Pancreas (tissue), 10 donors: ENCODE results near the gene SYNC. TPM values are rescaled to one million over a fixed set of nuclear protein-coding genes. Genes with fewer than 3 reads are reported as not detected.

ENCODE experiments used
- ATAC-seq, 4 donors: fragments of 200-7000 bp; cut with Tn5 transposase; one replicate each; pipeline versions ENCODE4 v1.8.0 to v1.9.1; 2020; ENCODE audit warnings: mild to moderate bottlenecking in 4 of 4, moderate library complexity in 4 of 4
- DNase-seq, 6 donors: peaks; one replicate each; pipeline ENCODE4 v3.0.0-alpha.2; 2020
- FAIRE-seq: peaks from 2 replicates; lab custom pipeline; 2012; peaks lifted over from hg19 to GRCh38; lab: Jason Lieb, UNC
- H3K27ac ChIP-seq, 4 donors: fragments of 200-600 bp; sonication (generic); 1 replicate in 3 of 4; 2 replicates in 1 of 4; pipeline versions ENCODE4 v1.5.0 to v1.8.0; 2020
- H3K27me3 ChIP-seq, 4 donors: fragments of 200-600 bp; one replicate each; pipeline ENCODE4 v1.8.0; 2021
- H3K36me3 ChIP-seq, 3 donors: fragments of 200-600 bp; sonication (generic) in 1 of 3; one replicate each; pipeline versions ENCODE4 v1.5.0 to v1.8.0; 2020 to 2021
- H3K4me1 ChIP-seq, 3 donors: fragments of 200-600 bp; one replicate each; pipeline ENCODE4 v1.8.0; 2021
- H3K4me3 ChIP-seq, 4 donors: fragments of 200-600 bp; sonication (generic) in 2 of 4; one replicate each; pipeline versions ENCODE4 v1.5.0 to v1.8.0; 2020 to 2021
- H3K9me3 ChIP-seq, 4 donors: fragments of 200-600 bp; one replicate each; pipeline ENCODE4 v1.8.0; 2021
- WGBS, 2 donors: extraction: QIAGEN DNeasy Blood & Tissue Kit; methylation state at CpG; one replicate each; pipeline ENCODE4 v1.1.7; 2013; 5-methylcytosine and 5-hydroxymethylcytosine counted together
- intact Hi-C, 3 donors: fragments of 100-400 bp; cut with DNase I; formaldehyde crosslinking; loops; one replicate each; pipeline versions ENCODE4 v1.11.1 to v1.14.2; 2022
- polyA plus RNA-seq, 2 donors: library from polyadenylated mRNA; stranded (reverse); fragments of 200-250 nt; gene quantifications; one replicate each; pipeline ENCODE4 v1.2.3, GENCODE V29; 2013
- total RNA-seq, 6 donors: library from RNA; stranded (reverse); fragmentation: NEBNext Ultra II Directional in 4 of 6; extraction: Animal tissue kit (Norgen Biotek cat#: 25700) in 4 of 6; gene quantifications; one replicate each; pipeline versions ENCODE4 v1.2.1 to v1.2.4, GENCODE V29; 2021 to 2023
- TF ChIP-seq, protein P1 (sequence below), 4 donors: fragments of 200-600 bp; sonication (generic) in 3 of 4; IDR thresholded peaks; one replicate each; pipeline versions ENCODE4 v1.5.0 to v1.8.0; 2021; ENCODE audit warnings: antibody characterized with exemption in 4 of 4
- donor health status: healthy with polysubstance abuse.
- donor health status: DM: no; HTN: no; CAD: no; lungs with moderate emphysema.
- donor health status: DM: no; HTN: no; CAD: no.
- donor health status: control.
- donor health status: control.
- donor health status: Bipolar disorder and iron deficiency.
- donor health status: DM: yes; HTN: yes; CAD: no.
- donor health status: DM: no; HTN: no; CAD: no.
- donor health status: DM: no; HTN: no; CAD: no.
- donor health status: DM: yes; HTN: yes; CAD: no.

The SYNC gene
- total RNA-seq (1 to 10 TPM in 3 of 6 donors, under 1 TPM in 3; 0.28 to 1.3 (median 0.80) TPM), polyA plus RNA-seq (under 1 TPM; 0.52 to 0.91 TPM)

DNA sequence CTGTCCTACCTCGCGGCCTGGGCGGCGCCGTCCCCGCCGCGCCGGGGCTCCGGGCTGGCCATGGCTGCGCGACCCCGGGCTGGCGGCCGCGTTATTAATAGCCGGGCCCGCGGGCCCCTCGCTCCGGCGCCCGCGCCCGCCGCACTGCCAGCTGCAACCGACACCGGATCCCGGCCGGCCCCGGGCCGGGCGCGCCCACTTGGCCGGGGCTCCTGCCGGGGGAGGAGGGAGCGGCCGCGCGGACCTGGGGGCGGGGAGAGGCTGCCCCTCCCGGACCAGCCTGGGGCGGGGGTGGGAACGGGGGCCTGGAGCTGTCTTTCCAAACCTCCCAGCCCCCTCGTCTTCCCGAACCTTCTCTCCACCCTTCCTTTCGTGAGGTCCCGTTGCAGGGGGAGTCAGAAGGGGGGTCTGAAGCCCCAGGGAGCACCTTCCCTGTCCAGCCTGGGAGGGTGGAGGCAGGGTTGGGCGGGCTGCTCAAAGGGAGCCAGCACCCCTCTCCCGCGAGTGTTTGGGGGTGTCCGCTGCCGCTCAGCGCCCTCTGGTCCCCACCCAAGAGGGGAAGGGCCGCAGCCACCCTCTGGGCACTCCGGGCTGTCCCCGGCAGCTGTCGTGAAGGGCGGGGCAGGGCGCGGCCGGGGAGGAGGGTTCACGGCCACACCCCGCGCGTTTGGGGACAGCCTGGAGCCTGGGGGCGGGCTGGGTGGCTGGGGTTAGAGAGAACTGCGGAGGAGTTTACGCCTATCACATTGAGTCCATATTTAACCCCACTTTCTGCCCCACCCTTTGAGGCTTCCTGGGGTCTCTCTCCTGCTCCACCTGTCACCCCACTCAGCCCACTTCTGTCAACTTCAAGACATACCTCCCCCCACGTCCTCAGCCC is at the start of gene SYNC:
Gene SYNC, minus strand, starts transcription at position 172 of the 880 bp plus-strand sequence. Its CDS starts 110 bp downstream, at position 62.
- ATAC-seq: peak; percentile 57 to 81 (median 73)
- 0 to 1% methylated on average over 9 to 70 of the region's 70 CpGs for WGBS, 2 donors
- FAIRE-seq: no peak
- H3K4me3 ChIP-seq: peak within 1 kb of the TSS; percentile 26 to 80 (median 45)
- peak in 3 of 6 donors; percentile 58 to 81 (median 76) for DNase-seq
- intact Hi-C loops: no loop called here
- H3K27me3 ChIP-seq: no peaks in the 10 kb centered on the region
- no peaks in the 10 kb centered on the region for H3K9me3 ChIP-seq
- TF ChIP-seq, protein P1, sequence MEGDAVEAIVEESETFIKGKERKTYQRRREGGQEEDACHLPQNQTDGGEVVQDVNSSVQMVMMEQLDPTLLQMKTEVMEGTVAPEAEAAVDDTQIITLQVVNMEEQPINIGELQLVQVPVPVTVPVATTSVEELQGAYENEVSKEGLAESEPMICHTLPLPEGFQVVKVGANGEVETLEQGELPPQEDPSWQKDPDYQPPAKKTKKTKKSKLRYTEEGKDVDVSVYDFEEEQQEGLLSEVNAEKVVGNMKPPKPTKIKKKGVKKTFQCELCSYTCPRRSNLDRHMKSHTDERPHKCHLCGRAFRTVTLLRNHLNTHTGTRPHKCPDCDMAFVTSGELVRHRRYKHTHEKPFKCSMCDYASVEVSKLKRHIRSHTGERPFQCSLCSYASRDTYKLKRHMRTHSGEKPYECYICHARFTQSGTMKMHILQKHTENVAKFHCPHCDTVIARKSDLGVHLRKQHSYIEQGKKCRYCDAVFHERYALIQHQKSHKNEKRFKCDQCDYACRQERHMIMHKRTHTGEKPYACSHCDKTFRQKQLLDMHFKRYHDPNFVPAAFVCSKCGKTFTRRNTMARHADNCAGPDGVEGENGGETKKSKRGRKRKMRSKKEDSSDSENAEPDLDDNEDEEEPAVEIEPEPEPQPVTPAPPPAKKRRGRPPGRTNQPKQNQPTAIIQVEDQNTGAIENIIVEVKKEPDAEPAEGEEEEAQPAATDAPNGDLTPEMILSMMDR (IDR thresholded peaks at IDR 0.05): no peak
- H3K36me3 ChIP-seq: no peaks in the 10 kb centered on the region
- peaks cover 0 to 3% (median 0%) of the 10 kb centered on the region in 3 donors for H3K4me1 ChIP-seq
- H3K27ac ChIP-seq: no peak within 1 kb of the TSS

DNA sequence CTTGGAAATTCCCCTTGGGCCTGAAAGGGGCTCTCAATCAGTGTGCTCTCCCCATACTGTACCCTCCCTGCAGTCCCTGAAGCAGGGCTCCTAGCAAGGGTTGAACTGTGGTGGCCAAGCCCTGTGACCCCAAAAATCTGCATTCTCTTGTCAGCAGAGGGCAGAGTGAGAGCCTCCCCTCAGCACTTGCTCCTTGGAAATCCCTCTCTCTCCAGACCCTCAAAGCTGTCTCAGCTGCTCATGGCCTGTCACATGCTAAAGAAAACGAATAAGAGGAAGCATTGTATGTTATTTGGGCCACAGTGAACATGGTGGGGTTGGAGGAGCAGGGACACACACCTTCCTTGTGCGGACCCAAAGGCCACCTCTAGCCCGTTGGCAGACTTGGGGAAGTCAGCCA is 47.2 kb upstream of the SYNC start:
- Histone ChIP-seq H3K27me3 (no peaks in the 10 kb centered on the region), H3K4me3 (no peak overlapping the region), H3K4me1 (peaks cover 5 to 19% (median 15%) of the 10 kb centered on the region in 3 donors), H3K9me3 (no peaks in the 10 kb centered on the region), H3K36me3 (no peaks in the 10 kb centered on the region), H3K27ac (no peak overlapping the region)
- FAIRE-seq: no peak
- no peak for ATAC-seq
- DNase-seq: no peak
- WGBS, 2 donors: 69 to 78% methylated on average over 3 of the region's 3 CpGs
- TF ChIP-seq, protein P1 (IDR thresholded peaks at IDR 0.05): no peak
- intact Hi-C loops: no loop called here

DNA sequence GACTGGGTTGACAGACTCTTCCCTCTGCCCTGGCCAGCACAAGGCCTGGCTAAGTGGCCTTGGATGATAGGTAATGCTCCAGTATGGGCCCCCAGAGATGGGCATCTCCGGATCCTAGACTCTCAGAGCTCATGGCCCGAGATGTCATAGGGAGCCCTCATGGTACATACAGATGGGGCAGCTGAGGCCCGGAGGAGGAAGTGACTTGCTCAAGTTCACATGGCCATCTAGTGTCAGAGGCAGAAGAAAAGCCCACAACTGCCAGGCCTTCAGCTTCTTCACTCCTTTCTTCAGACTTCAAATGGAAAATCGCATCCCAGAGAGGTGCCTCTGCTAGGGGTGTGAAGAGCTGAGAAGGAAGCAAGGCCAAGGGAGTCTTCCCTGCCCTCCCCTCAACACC is 46.8 kb upstream of the SYNC start:
- Histone ChIP-seq H3K4me3 (no peak overlapping the region), H3K27me3 (no peaks in the 10 kb centered on the region), H3K9me3 (no peaks in the 10 kb centered on the region), H3K27ac (no peak overlapping the region), H3K36me3 (no peaks in the 10 kb centered on the region), H3K4me1 (peaks cover 5 to 19% (median 19%) of the 10 kb centered on the region in 3 donors)
- no peak for FAIRE-seq
- TF ChIP-seq, protein P1 (IDR thresholded peaks at IDR 0.05): no peak
- WGBS, 2 donors: 80 to 83% methylated on average over 4 of the region's 4 CpGs
- intact Hi-C loops: no loop called here
- DNase-seq: no peak
- no peak for ATAC-seq

DNA sequence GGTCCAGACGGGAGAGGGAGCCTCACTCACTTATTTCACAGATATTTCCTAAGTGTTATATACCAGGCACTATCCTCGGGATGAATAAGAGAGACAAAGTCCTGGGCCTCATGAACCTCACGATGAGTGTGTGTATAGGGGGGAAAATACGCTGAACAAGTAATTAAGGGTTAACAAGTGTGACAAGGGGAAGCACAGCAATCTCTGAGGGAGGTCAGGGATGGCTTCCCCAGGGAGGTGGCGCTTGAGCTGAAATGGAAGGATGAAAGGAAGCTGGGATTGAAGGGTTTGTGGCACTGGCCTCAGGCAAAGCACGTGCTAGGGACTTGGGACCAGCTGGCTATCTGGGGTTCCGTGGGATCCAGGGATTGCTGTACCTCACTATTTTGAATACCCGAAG is 46.4 kb upstream of the SYNC start:
- intact Hi-C loops: no loop called here
- H3K27me3 ChIP-seq: no peaks in the 10 kb centered on the region
- H3K27ac ChIP-seq: no peak overlapping the region
- DNase-seq: no peak
- TF ChIP-seq, protein P1 (IDR thresholded peaks at IDR 0.05): no peak
- peaks cover 8 to 23% (median 19%) of the 10 kb centered on the region in 3 donors for H3K4me1 ChIP-seq
- H3K36me3 ChIP-seq: no peaks in the 10 kb centered on the region
- no peak for ATAC-seq
- H3K9me3 ChIP-seq: no peaks in the 10 kb centered on the region
- WGBS, 2 donors: 87 to 89% methylated on average over 8 of the region's 8 CpGs
- FAIRE-seq: no peak
- H3K4me3 ChIP-seq: no peak overlapping the region

DNA sequence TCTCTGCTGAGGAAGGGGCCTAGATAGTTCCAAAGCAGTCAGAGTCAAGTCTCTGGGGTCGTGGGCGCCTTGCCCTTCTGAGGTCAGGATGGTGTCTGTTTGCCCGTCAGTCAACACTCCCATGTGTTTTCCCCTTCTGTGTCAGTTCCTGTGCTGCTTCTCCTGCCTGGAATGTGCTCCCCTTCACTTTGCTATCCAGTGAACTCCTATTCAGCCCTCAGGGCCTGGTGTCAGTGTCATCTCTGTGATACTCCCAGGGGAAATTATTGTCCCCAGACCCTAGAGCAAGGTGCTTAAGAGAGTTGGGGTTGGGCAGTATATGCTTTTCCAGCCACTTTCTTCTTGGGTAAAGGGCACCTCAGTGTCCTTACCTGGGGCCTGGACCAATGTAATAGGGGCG is 45.8 kb upstream of the SYNC start:
- DNase-seq (no peak), FAIRE-seq (no peak), ATAC-seq (no peak)
- 91 to 93% methylated on average over 4 of the region's 4 CpGs for WGBS, 2 donors
- peaks cover 6 to 24% (median 17%) of the 10 kb centered on the region in 3 donors for H3K4me1 ChIP-seq
- H3K27ac ChIP-seq: no peak overlapping the region
- H3K36me3 ChIP-seq: no peaks in the 10 kb centered on the region
- H3K27me3 ChIP-seq: no peaks in the 10 kb centered on the region
- H3K9me3 ChIP-seq: no peaks in the 10 kb centered on the region
- intact Hi-C loops: no loop called here
- no peak overlapping the region for H3K4me3 ChIP-seq
- TF ChIP-seq, protein P1 (IDR thresholded peaks at IDR 0.05): no peak
